HG02885 (cell line): Measurements from ENCODE around the gene SMU1.

Experiments
- ATAC-seq: cut with Tn5 transposase; IDR thresholded peaks from one replicate; pipeline ENCODE4 v1.9.1; 2021; ENCODE audit warnings: mild to moderate bottlenecking; ENCODE audit not compliant: unreplicated experiment, poor library complexity

Gene SMU1

DNA sequence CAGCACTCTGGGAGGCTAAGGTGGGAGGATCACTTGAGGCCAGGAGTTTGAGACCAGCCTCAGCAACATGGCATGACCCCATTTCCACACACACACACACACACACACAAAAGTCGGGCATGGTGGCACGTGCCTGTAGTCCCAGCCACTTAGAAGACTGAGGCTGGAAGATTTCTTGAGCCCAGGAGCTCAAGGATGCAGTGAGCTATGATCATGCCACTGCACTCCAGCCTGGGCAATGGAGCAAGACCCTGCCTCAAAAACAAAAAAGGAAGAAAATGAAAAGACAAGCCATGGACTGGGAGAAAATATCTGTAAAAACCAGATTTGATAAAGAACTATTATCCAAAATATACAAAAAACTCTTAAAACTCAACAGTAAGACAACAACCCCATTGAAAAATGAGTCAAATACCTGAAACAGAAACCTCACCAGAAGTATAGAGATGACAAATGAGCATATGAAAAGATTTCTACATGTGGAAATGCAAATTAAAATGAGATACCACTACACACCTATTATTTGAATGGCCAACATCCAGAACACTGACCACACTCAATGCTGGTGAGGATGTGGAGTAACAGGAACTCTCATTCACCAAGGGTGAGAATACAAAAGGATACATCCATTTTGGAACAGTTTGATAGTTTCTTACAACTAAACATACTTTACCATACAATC is 26.7 kb downstream of the SMU1 start:
- peak; percentile 80 for ATAC-seq

DNA sequence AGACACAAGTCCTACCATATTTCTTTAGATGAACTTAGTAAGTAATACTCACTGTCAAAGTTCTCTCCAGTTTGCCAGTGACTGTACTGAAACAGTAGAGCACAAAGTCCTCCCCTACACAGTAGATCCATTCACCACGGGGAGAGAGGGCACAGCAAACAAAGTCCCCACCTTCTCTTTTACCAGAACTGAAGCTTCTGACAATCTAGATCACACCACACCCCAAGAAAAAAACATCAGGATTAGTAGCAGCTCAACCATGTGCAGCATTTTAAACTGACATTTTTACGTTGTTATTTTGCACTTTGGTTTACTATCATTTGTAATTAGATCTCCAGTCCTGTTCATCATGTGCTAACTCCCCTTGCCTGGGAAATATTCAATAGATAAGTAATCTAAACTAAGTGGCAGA is 28.4 kb downstream of the SMU1 start:
- ATAC-seq = no peak

DNA sequence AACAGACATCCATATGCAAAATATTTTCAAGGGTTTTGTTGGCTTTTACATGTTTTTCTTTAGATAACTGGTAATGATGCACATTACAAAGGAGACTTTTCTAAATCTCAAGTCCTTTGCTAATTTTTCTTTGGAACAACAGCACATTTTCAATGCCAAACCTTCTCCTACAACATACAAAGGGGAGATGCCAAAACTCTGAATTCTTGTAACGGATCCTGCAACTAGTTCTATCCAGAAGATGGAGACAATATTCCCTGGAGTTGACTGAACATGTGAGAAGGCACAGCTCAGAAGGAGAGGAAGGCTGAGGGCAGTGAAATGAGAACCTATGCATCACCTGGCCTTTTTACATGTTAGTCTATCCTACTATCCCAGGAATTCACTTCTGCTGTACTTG is 30.4 kb downstream of the SMU1 start:
- no peak for ATAC-seq

DNA sequence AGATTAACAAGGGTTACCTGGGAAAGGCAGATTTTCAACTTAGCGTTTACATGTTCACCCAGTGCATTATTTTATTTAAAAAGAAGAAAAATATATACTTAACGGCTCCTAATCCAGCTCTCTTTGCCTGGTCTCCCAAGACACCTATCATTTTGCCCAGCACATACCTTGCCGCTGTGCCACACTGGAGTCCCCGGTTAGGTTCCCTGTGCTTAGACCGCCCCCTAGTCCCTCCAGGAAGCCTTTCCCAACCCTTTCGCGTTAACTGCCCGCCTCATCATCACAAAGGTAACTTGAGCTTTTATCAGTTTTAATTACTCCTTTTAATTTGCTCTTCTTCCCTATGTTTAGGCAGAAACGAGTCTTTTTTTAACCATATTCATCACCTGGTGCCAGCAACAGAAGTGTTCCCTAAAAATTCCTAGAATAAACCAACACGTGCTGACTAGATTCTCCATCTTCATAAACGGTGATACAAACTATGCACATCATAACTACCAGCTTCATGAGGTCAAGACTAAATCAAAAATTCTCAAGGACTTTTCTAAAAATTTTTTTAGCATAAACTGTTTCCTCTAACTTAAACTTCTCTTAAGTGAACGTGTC is 31.7 kb downstream of the SMU1 start:
- ATAC-seq = no peak

GRCh38 chr9:33044162-33044673 is 32.3 kb downstream of the SMU1 start:
- ATAC-seq = peak; percentile 84

DNA sequence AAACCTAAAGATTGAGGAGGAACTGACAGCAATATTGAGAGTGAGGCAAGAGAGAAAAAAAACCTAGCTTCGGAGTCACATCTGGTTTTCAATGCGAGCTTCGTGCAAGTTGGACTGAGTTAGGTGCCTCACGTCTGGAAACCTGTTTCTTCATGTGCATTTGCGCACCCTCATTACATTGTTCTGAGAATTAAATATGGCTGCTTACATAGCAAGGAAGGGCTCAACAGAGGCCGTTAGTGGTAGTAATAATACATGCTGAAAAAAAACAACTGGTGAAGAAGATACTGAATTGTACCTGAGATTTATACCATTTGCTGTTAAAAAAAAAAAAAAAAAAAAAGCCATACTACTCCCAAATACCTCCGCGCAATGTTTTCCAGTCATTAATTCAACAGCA is 32.8 kb downstream of the SMU1 start:
- ATAC-seq = peak; percentile 25

DNA sequence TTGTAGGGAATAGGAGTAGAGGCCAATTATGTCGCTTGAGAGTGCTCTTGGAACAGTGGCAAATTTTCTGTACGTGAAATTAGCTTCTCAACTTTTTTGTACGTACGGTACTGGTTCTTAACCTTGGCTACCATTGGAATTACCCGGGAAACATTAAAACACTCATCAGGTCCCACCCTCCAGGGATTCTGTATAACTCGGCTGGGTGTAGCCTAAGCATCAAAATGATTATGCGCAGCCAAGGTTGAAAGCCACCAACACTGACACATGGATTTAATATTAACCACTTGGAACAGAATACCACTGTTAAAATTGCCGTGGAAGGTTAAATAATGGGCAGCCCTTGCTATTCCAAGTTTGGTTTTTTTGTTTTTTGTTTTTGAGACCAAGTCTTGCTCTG is 34.0 kb downstream of the SMU1 start:
- no peak for ATAC-seq

GRCh38 chr9:33041432-33042188 is 34.9 kb downstream of the SMU1 start:
- ATAC-seq = no peak

GRCh38 chr9:33040792-33041431 is 35.6 kb downstream of the SMU1 start:
- ATAC-seq = no peak

DNA sequence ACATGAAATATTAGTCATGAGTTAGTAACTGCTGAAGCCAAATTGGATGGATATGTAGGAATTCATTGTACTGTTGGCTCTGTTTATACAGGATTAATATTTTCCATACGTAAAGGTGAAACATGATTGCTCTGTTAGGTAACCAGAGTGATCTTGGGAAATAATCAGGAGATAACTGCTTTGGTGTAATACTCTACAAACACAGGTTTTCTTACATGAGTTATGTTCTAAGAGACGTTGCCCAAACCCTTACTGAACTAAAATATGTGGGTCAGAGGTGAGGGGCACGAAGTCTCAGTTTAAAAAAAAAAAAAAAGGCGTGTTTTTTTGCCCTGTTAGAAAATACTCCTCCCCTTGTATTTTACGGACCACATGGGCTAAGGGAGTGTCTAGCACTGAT is 43.6 kb downstream of the SMU1 start:
- no peak for ATAC-seq

- ATAC-seq = no peak
Observed at GRCh38 chr9:33032292-33032691, 44.2 kb downstream of the SMU1 start.

DNA sequence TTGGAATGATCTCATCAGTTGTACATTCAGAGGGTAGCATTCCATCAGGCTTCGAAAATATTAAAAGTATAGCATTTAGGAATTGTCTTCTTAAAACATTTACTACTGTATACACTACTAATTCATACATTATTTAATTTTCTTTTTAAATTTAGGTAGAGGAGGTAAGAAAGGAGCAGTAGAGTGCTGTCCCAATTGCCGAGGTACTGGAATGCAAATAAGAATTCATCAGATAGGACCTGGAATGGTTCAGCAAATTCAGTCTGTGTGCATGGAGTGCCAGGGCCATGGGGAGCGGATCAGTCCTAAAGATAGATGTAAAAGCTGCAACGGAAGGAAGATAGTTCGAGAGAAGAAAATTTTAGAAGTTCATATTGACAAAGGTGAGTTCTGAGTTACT is 46.2 kb downstream of the SMU1 start:
- no peak for ATAC-seq

DNA sequence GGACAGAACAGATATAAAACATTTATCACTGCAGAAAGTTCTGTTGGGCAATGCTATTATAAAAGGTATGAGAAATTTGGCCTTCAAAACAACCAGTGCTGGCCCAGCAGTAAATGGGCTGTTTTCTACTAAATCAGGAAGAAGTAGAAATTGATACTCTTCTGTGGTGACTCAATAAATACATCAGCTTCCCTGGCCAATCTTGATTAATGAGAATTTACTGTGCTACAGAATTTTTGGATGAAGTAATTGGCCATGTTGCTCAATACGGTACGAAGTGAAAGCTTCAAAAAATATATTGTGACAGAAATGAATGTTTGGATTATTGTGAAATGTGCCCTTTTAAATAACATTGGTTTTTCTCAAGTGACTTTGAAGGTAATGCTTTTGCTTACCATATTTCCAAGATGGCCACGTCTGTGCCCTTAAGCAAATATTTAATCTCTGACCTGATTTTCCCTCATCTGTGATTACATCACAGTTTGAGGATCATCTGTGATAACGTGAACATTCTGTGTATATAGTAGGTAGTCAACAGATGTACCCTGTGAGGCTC is 47.2 kb downstream of the SMU1 start:
- no peak for ATAC-seq

DNA sequence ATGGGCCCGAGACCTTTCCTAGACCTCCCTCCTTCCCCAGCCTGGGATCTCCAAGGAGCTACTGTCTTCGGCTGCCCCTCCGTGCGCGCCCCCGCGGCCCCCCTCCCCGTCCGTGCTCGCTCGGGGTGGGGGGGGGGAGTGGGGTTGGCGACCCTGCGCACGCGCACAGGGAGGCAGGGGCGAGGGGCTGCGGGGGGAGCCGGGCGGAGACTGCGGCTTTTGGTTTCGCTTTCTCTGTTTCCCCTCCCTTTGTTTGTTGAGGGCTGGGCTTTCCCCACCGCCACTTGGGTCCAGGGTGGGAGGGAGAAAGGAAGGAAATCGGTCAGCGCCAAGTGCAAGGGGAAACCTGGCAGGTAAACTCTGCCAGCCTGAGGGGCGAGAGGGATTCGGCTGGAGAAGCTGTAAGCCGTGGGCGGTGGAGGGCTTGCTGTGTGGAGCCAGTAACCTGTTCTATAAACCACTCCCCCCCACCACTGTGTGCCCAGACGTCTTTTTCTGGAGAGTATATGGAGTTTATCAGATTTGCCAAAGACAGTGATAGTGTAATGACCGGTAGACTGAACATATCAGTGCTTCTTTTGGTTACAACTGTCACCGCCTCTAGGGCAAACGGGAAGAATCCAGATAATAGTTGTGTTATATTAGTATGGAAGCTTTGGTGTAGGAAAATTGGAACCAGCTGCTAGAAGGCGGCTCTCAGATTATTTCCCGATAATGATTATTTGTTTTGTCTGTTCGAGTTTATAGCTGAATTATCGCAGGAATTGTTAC is 50.7 kb downstream of the SMU1 start:
- ATAC-seq = peak; percentile 42

GRCh38 chr9:33024966-33025571 is 51.4 kb downstream of the SMU1 start, which contains the start of gene DNAJA1:
Gene DNAJA1, plus strand, starts transcription at chr9:33025273. Its CDS starts 1,212 bp downstream, at chr9:33026485.
- ATAC-seq = peak; percentile 93

DNA sequence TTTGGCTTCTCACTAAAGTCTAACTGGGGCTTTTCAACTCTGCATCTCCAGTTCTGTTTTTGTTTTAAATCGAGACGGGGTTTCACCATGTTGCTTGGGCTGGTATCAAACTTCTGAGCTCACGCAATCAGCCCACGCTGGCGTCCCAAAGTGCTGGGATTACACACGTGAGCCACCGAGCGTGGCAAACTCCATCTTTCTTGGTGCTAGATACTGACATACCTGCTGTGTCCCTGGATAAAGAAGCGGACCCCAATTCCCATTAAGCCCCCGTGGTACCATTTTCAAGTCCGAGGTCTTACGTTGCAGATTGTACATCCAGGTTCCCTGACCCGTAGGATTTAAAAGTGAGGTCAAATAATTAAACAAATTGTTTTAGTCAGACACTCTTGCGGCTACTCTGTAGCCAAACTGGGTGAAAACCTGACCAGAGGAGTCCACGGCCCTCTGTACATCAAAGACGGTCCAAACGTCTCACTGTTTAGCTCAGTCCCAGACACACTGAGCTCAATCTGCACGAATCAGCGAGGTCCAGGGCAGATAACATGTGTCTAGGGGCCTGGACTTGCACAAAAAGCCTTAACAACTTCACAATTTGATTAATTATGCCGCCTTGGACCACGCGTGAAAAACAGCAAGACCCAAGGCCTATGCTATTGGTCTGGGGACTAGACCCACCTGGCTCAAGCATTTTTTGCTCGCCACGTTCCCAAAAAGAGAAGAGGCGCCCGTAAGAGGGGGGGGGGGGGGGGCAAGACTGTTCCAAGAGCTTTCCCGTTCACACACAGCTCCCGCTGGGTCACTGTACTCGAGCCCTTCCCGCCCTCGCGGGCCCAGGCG is 52.1 kb downstream of the SMU1 start:
- peak; percentile 1 for ATAC-seq

DNA sequence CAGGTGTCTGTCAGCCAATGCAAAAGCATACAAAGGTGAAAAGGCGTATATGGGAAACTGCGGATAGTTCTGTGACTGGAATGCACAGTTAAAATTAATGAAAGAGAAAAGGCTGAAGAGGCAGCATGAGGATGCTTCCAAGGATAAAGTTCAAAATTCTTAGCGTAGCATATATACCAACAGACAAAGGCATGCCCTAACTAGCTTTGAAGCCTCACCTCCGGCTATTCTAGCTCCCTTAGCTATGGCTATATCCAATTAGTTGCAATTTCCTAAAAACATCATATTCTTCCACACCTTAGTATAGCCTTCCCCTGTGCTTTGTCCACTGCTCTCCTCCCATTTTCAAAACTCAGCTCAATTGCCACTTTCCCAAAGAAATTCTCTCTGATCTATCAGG is 52.8 kb downstream of the SMU1 start:
- no peak for ATAC-seq

- ATAC-seq = no peak
Observed at GRCh38 chr9:33022755-33023154, 53.7 kb downstream of the SMU1 start.
